HepG2 (cell line): ENCODE results near the gene NAB2. TPM values are rescaled to one million over a fixed set of nuclear protein-coding genes. Genes with fewer than 3 reads are reported as not detected.
A peak's percentile ranks its signal among the peaks of the same experiment; 100 is the strongest.

Experiments
- ATAC-seq: fragments of 200-7000 bp; cut with Tn5 transposase; 3 replicates; pipeline ENCODE4 v1.9.1; 2020; ENCODE audit warnings: mild to moderate bottlenecking, moderate library complexity
- BruUV-seq: library from RNA; stranded (reverse); fragments of 400-500 nt; replicated peaks from 2 replicates; lab custom pipeline; 2021; lab: Mats Ljungman, UMichigan
- CTCF ChIA-PET: fragments of 300-600 bp; formaldehyde crosslinking; extraction: SDS; loops from one replicate; lab custom pipeline; 2021; ENCODE audit warnings: low total read pairs, inconsistent platforms, low intra/inter-chr PET ratio; lab: Yijun Ruan, JAX
- POLR2A ChIA-PET: fragments of 350-600 bp; sonication (Branson Sonifier 250); formaldehyde crosslinking; loops from one replicate; lab custom pipeline; 2020; ENCODE audit warnings: antibody characterized with exemption, inconsistent platforms; lab: Yijun Ruan, JAX
- DNase-seq: peaks from one replicate; pipeline ENCODE4 v3.0.0-alpha.2; 2015; ENCODE audit warnings: low spot score
- FAIRE-seq: peaks from 3 replicates; lab custom pipeline; 2011; peaks lifted over from hg19 to GRCh38; lab: Jason Lieb, UNC
- H2AFZ ChIP-seq: one replicate; pipeline ENCODE4 v1.6.1; 2011; ENCODE audit warnings: low read length, inconsistent platforms
- H3K27ac ChIP-seq: fragments of 300-600 bp; 3 replicates; pipeline ENCODE4 v1.8.0; 2011; ENCODE audit warnings: mixed run types, mild to moderate bottlenecking, mixed read lengths, low read length, inconsistent platforms; ENCODE audit not compliant: insufficient read depth; ENCODE audit errors: extremely low read length
- H3K27me3 ChIP-seq, 2 experiments: fragments of 200-600 bp in 1 of 2; 2 replicates in 1 of 2; 3 replicates in 1 of 2; pipeline versions ENCODE4 v1.6.0 to v1.8.0; 2011; ENCODE audit warnings: low read length in 2 of 2, mild to moderate bottlenecking in 2 of 2, moderate library complexity in 2 of 2, inconsistent platforms in 1 of 2; ENCODE audit not compliant: insufficient read depth in 2 of 2, control insufficient read depth in 1 of 2
- H3K36me3 ChIP-seq, 2 experiments: fragments of 200-600 bp in 1 of 2; replicated peaks in 1 of 2; 2 replicates in 1 of 2; 3 replicates in 1 of 2; pipeline versions ENCODE4 v1.5.1 to v1.8.0; 2011; ENCODE audit warnings: low read length in 2 of 2, inconsistent platforms in 1 of 2; ENCODE audit not compliant: insufficient read depth in 2 of 2, control insufficient read depth in 1 of 2
- H3K4me1 ChIP-seq: 2 replicates; pipeline ENCODE4 v1.5.1; 2012; ENCODE audit warnings: low read length, inconsistent platforms; ENCODE audit not compliant: insufficient read depth
- H3K4me2 ChIP-seq: 2 replicates; pipeline ENCODE4 v1.6.0; 2011; ENCODE audit warnings: low read depth, low read length, inconsistent platforms
- H3K4me3 ChIP-seq, 3 experiments: fragments of 200-600 bp in 1 of 3; sonication (generic), shearing (Covaris generic) in 1 of 3; replicated peaks in 1 of 3; 2 replicates each; pipeline ENCODE4 v1.5.1; 2011 to 2016; ENCODE audit warnings: low read length in 3 of 3, inconsistent platforms in 2 of 3, low read depth in 2 of 3, mild to moderate bottlenecking in 2 of 3, control low read depth in 1 of 3, mixed read lengths in 1 of 3; ENCODE audit not compliant: insufficient read depth in 1 of 3
- H3K79me2 ChIP-seq: one replicate; pipeline ENCODE4 v1.6.1; 2011; ENCODE audit warnings: low read length, inconsistent platforms; ENCODE audit not compliant: insufficient read depth
- H3K9ac ChIP-seq: 2 replicates; pipeline ENCODE4 v1.6.0; 2011; ENCODE audit warnings: mild to moderate bottlenecking, low read depth, low read length, inconsistent platforms; ENCODE audit not compliant: insufficient read depth
- H3K9me3 ChIP-seq: 2 replicates; pipeline ENCODE4 v1.5.1; 2012; ENCODE audit warnings: mild to moderate bottlenecking, low read length
- H4K20me1 ChIP-seq: 2 replicates; pipeline ENCODE4 v1.6.0; 2011; ENCODE audit warnings: inconsistent platforms, mild to moderate bottlenecking, low read length, moderate library complexity; ENCODE audit not compliant: insufficient read depth
- AHDC1 ChIP-seq: sonication (generic); formaldehyde crosslinking; IDR thresholded peaks from 2 replicates; pipeline ENCODE4 v1.5.1; 2020; ENCODE audit warnings: mild to moderate bottlenecking, missing genetic modification reagents, borderline replicate concordance
- BCLAF1 ChIP-seq: fragments of 450-650 bp; IDR thresholded peaks from 2 replicates; pipeline ENCODE4 v1.6.1; 2017; ENCODE audit warnings: mild to moderate bottlenecking
- BRF2 ChIP-seq: sonication (generic); formaldehyde crosslinking; IDR thresholded peaks from 2 replicates; pipeline ENCODE4 v1.8.1; 2022; ENCODE audit warnings: mild to moderate bottlenecking, missing genetic modification reagents
- GPN1 ChIP-seq: sonication (generic); formaldehyde crosslinking; IDR thresholded peaks from 2 replicates; pipeline ENCODE4 v1.5.1; 2020; ENCODE audit warnings: missing genetic modification reagents, borderline replicate concordance
- KDM1A ChIP-seq: IDR thresholded peaks from 2 replicates; pipeline ENCODE4 v1.6.1; 2016; ENCODE audit warnings: missing compliant biosample characterization
- MTA3 ChIP-seq: sonication (generic); formaldehyde crosslinking; IDR thresholded peaks from 2 replicates; pipeline ENCODE4 v1.4.0; 2020; ENCODE audit warnings: missing genetic modification reagents
- POLR2AphosphoS5 ChIP-seq: IDR thresholded peaks from 2 replicates; pipeline ENCODE4 v1.6.1; 2012; ENCODE audit warnings: low read depth, low read length
- ZNF124 ChIP-seq: sonication (generic); formaldehyde crosslinking; IDR thresholded peaks from 2 replicates; pipeline ENCODE4 v1.4.0; 2020; ENCODE audit warnings: missing genetic modification reagents
- ZNF260 ChIP-seq: sonication (generic); formaldehyde crosslinking; IDR thresholded peaks from 2 replicates; pipeline ENCODE4 v1.4.0; 2020; ENCODE audit warnings: missing genetic modification reagents, low read depth, mild to moderate bottlenecking, borderline replicate concordance
- ZNF44 ChIP-seq: sonication (generic); formaldehyde crosslinking; IDR thresholded peaks from 2 replicates; pipeline ENCODE4 v1.5.1; 2020; ENCODE audit warnings: mild to moderate bottlenecking, missing genetic modification reagents
- ZNF510 ChIP-seq: sonication (generic); formaldehyde crosslinking; IDR thresholded peaks from 2 replicates; pipeline ENCODE4 v1.4.0; 2020; ENCODE audit warnings: low read depth, mild to moderate bottlenecking, missing genetic modification reagents
- ZNF768 ChIP-seq: sonication (generic); formaldehyde crosslinking; IDR thresholded peaks from 2 replicates; pipeline ENCODE4 v1.4.0; 2020; ENCODE audit warnings: missing genetic modification reagents
- ZNF773 ChIP-seq: sonication (generic); formaldehyde crosslinking; IDR thresholded peaks from 2 replicates; pipeline ENCODE4 v1.4.0; 2020; ENCODE audit warnings: missing genetic modification reagents, borderline replicate concordance
- WGBS: methylation state at CpG from one replicate; pipeline ENCODE4 v1.1.6; 2017; ENCODE audit warnings: low lambda C conversion rate; 5-methylcytosine and 5-hydroxymethylcytosine counted together
- in situ Hi-C: cut with HindIII; loops from 2 replicates; pipeline ENCODE4 v1.10.0; 2017; ENCODE audit warnings: low pct_unique_long_range_greater_than_20kb; ENCODE audit not compliant: extremely low pct_ligation_motif_present
- intact Hi-C: fragments of 100-400 bp; cut with micrococcal nuclease; formaldehyde crosslinking; loops from one replicate; pipeline ENCODE4 v1.10.0; 2022; ENCODE audit not compliant: unreplicated experiment
- polyA plus RNA-seq, 8 experiments: library from polyadenylated mRNA; depleted of rRNA in 3 of 8; stranded (reverse) in 7 of 8; unstranded in 1 of 8; fragments of >200 nt; fragmentation: Illumina TruSeq in 4 of 8; extraction: Trizol in 4 of 8; gene quantifications; 2 replicates each; pipeline versions ENCODE4 v1.2.1 to v1.2.3, GENCODE V29; 2011 to 2016; ENCODE audit warnings: low read depth in 4 of 8, missing spikeins in 1 of 8, mixed read lengths in 1 of 8; ENCODE audit not compliant: insufficient read depth in 1 of 8
- total RNA-seq, 5 experiments: library from RNA; depleted of rRNA; stranded (reverse); fragments of >200 nt; fragmentation: Illumina TruSeq; extraction: Trizol; gene quantifications; 2 replicates each; pipeline ENCODE4 v1.2.3, GENCODE V29; 2016; ENCODE audit warnings: low read depth in 1 of 5

Gene NAB2
- total and polyA plus RNA-seq, 2 of the 13 experiments (the other 11 are each of a cell fraction or from before 2014, with no cell fraction given): 11.7 to 12.9 TPM

GRCh38 chr12:57086493-57087009 is 2.4 kb upstream of the NAB2 start:
- BruUV-seq: no TSS peak
- Histone ChIP-seq H3K36me3 (peaks cover 1 to 8% of the 10 kb centered on the region in 2 experiments; a peak in 3 of 5 replicates), H3K4me1 (peaks cover 28% of the 10 kb centered on the region), H3K79me2 (peaks cover 15% of the 10 kb centered on the region), H3K4me3 (peak overlapping the region; percentile 64 to 82 (median 70); a peak in 5 of 6 replicates), H3K27ac (peak overlapping the region; percentile 42), H3K9ac (peak overlapping the region; percentile 70), H3K4me2 (peak overlapping the region; percentile 90), H3K27me3 (no peaks in the 10 kb centered on the region; a peak in 1 of 5 replicates), H4K20me1 (no peaks in the 10 kb centered on the region), H2AFZ (no peak overlapping the region), H3K9me3 (no peaks in the 10 kb centered on the region)
- DNase-seq (peak; percentile 50), ATAC-seq (peak; percentile 8; the same call in 1 of the 3 replicates), FAIRE-seq (peak; percentile 23)
- 1% methylated on average over 14 of the region's 14 CpGs for WGBS
- intact Hi-C loops: loop anchor here (1.0 kb wide), 1 partner anchor 8 kb away; the partner anchor contains the start of gene NEMP1
- in situ Hi-C loops: no loop called here
- ChIA-PET POLR2A (interaction anchor here (1.1 to 5.0 kb wide), 6 partner anchors 7 to 42 kb away, joined by 3 to 184 read pairs (median 42); partner anchors contain the start of genes LRP1, NEMP1 and STAT6), CTCF (interaction anchor here (0.6 kb wide), 1 partner anchor 77 kb away, joined by 3 read pairs; no protein-coding TSS in a partner anchor)
- TF ChIP-seq ZNF124 (CRISPR knock-in tag) (no peak), ZNF44 (CRISPR knock-in tag) (no peak), KDM1A (CRISPR knock-in tag) (no peak), ZNF768 (no peak), ZNF260 (CRISPR knock-in tag) (no peak), BRF2 (CRISPR knock-in tag) (no peak), POLR2AphosphoS5 (no peak), AHDC1 (CRISPR knock-in tag) (no peak), ZNF510 (CRISPR knock-in tag) (no peak), MTA3 (no peak), GPN1 (no peak), BCLAF1 (no peak), ZNF773 (CRISPR knock-in tag) (no peak)
